Measurements from ENCODE around the gene TIMM17A. TPM values are rescaled to one million over a fixed set of nuclear protein-coding genes. Genes with fewer than 3 reads are reported as not detected.

Gene TIMM17A
- 47.1 TPM for total RNA-seq
- polyA plus RNA-seq, result 48.9 TPM
- long read RNA-seq, donor 1, partial matches to known transcripts, result 0 of 5 reads
- long read RNA-seq, donor 1, other reads (novel, unspliced or antisense), result 0 of 5 reads
- long read RNA-seq, donor 2, transcript TIMM17A-201 (6 exons, 1,659 nt), result major isoform, 28 of 33 reads
- long read RNA-seq, donor 2, partial matches to known transcripts, result 0 of 33 reads
- long read RNA-seq, donor 2, other reads (novel, unspliced or antisense), result 0 of 33 reads
- long read RNA-seq, donor 3, transcript TIMM17A-201 (6 exons, 1,659 nt), result major isoform, 41 of 51 reads
- long read RNA-seq, donor 3, partial matches to known transcripts, result 7 of 51 reads
- long read RNA-seq, donor 3, other reads (novel, unspliced or antisense), result 0 of 51 reads
- long read RNA-seq, donor 4, transcript TIMM17A-201 (6 exons, 1,659 nt), result major isoform, 11 of 12 reads
- long read RNA-seq, donor 4, partial matches to known transcripts, result 0 of 12 reads
- long read RNA-seq, donor 4, other reads (novel, unspliced or antisense), result 0 of 12 reads
- long read RNA-seq, donor 5, transcript TIMM17A-203 (3 exons, 2,523 nt), result minor isoform, 7 of 57 reads
- long read RNA-seq, donor 5, transcript TIMM17A-201 (6 exons, 1,659 nt), result major isoform, 42 of 57 reads
- long read RNA-seq, donor 5, partial matches to known transcripts, result 6 of 57 reads
- long read RNA-seq, donor 5, other reads (novel, unspliced or antisense), result 0 of 57 reads
- long read RNA-seq, donor 6, transcript TIMM17A-201 (6 exons, 1,659 nt), result major isoform, 32 of 43 reads
- long read RNA-seq, donor 6, partial matches to known transcripts, result 9 of 43 reads
- long read RNA-seq, donor 6, other reads (novel, unspliced or antisense), result 0 of 43 reads
- long read RNA-seq, donor 7, transcript TIMM17A-201 (6 exons, 1,659 nt), result major isoform, 30 of 37 reads
- long read RNA-seq, donor 7, partial matches to known transcripts, result 7 of 37 reads
- long read RNA-seq, donor 7, other reads (novel, unspliced or antisense), result 0 of 37 reads
- long read RNA-seq, donor 8, transcript TIMM17A-201 (6 exons, 1,659 nt), result major isoform, 14 of 15 reads
- long read RNA-seq, donor 8, partial matches to known transcripts, result 0 of 15 reads
- long read RNA-seq, donor 8, other reads (novel, unspliced or antisense), result 0 of 15 reads
- long read RNA-seq, donor 9, transcript TIMM17A-201 (6 exons, 1,659 nt), result major isoform, 19 of 21 reads
- long read RNA-seq, donor 9, partial matches to known transcripts, result 0 of 21 reads
- long read RNA-seq, donor 9, other reads (novel, unspliced or antisense), result 0 of 21 reads
- long read RNA-seq, donor 10, transcript TIMM17A-201 (6 exons, 1,659 nt), result major isoform, 18 of 26 reads
- long read RNA-seq, donor 10, partial matches to known transcripts, result 8 of 26 reads
- long read RNA-seq, donor 10, other reads (novel, unspliced or antisense), result 0 of 26 reads

DNA sequence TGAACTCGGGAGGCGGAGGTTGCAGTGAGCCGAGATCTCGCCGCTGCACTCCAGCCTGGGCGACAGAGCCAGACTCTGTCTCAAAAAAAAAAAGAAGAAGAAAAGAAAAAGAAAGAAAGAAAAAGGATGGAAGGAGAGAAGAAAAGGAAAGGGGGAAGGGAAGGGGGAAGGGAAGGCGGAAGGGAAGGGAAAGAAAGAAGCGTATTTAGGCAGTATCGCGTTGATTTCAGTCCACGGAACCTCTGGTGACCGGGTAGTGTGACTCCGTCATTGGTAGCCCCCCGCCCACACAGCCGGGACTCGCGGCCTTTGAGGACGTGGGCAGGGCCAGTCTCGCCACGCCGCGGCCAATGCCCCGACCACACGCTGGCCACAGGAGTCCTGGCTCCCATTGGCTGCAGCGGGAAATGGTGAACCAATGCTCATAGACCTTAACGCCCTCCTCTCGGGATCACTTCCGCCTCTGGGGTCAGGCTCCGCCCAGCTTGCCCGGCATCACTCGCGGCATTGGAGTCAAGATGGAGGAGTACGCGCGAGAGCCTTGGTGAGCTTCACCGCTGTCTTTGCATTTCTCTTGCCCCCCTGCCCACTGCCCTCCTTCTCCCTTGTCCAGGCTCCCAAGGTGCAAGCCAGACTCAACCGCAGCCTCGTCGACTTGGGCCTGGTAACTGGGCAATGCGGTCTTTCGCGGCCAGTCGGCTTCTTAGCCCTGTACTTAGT is at the start of gene TIMM17A:
TSS of gene TIMM17A (plus strand) at position 495 of the 720 bp plus-strand sequence. CDS start at position 519, 24 bp downstream.
- peaks cover 10 to 19% of the 10 kb centered on the region in 2 donors for H3K36me3 ChIP-seq (ENCODE audit: control insufficient read depth in 2 of 2, insufficient read depth in 2 of 2, low read length in 1 of 2)
- DNase-seq (ENCODE audit: low read depth in 6 of 9, low spot score in 9 of 9), result peak; percentile 80 to 97 (median 87)
- WGBS, result 1% methylated on average over 43 of the region's 43 CpGs
- H3K4me3 ChIP-seq (ENCODE audit: low read length in 2 of 2), result peak within 1 kb of the TSS; percentile 66 to 100
- H3K27me3 ChIP-seq (ENCODE audit: control insufficient read depth in 2 of 2, insufficient read depth in 1 of 2, low read length in 1 of 2), result peaks cover 0 to 2% of the 10 kb centered on the region in 2 donors
- no peaks in the 10 kb centered on the region for H3K9me3 ChIP-seq (ENCODE audit: control insufficient read depth in 2 of 2, insufficient read depth in 1 of 2, low read length in 1 of 2)
- peaks cover 0 to 3% of the 10 kb centered on the region in 2 donors for H3K4me1 ChIP-seq (ENCODE audit: control insufficient read depth in 2 of 2, insufficient read depth in 2 of 2, low read length in 2 of 2)
- H3K27ac ChIP-seq (ENCODE audit: low read depth in 1 of 2, low read length in 1 of 2), result peak within 1 kb of the TSS; percentile 69 to 81

DNA sequence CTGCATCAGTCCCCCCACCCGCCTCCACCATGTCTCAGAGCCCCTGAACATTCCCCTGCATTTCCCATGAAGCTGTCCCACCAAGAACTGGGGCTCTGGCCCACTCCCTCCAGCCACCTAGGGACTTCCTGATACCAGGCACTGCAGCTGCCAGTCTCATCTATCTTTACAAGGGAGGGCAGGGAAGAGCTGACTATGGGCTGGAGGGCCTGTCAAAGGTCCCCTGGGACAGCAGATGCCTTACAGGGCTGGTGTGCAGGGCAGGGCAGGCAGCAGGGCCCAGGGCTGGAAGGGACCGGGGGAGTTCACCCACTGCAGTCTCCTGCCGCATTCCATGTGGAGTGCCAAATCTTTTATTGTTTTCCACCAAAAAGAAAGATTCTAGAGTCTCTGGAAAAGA is 49.0 kb upstream of the TIMM17A start:
- Histone ChIP-seq H3K4me1 (ENCODE audit: control insufficient read depth in 2 of 2, insufficient read depth in 2 of 2, low read length in 2 of 2) (no peaks in the 10 kb centered on the region), H3K4me3 (ENCODE audit: low read length in 2 of 2) (no peak overlapping the region), H3K27ac (ENCODE audit: low read depth in 1 of 2, low read length in 1 of 2) (no peak overlapping the region), H3K27me3 (ENCODE audit: control insufficient read depth in 2 of 2, insufficient read depth in 1 of 2, low read length in 1 of 2) (peaks cover 0 to 7% of the 10 kb centered on the region in 2 donors), H3K36me3 (ENCODE audit: control insufficient read depth in 2 of 2, insufficient read depth in 2 of 2, low read length in 1 of 2) (no peaks in the 10 kb centered on the region), H3K9me3 (ENCODE audit: control insufficient read depth in 2 of 2, insufficient read depth in 1 of 2, low read length in 1 of 2) (no peaks in the 10 kb centered on the region)
- WGBS, result 97% methylated on average over 3 of the region's 3 CpGs
- no peak for DNase-seq (ENCODE audit: low read depth in 6 of 9, low spot score in 9 of 9)

DNA sequence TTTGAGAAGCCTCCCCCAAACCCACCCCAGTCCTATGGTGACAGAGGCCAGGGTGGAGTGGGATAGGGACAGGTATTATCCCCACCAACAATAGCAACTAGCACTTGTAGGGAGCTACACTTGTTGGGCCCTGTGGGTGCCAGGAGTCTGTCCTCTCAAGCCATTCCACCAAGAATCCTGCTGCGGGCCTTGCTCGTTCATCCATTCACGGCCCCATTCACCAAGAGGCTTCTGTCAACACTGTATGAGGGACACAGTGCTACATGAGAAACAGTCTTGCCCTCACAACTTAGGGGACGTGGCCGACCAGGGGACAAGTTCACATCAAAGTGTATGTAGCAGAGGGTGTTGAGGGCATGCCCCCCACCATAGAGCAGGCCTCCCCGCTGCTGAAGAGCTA is 47.7 kb upstream of the TIMM17A start:
- H3K27ac ChIP-seq (ENCODE audit: low read depth in 1 of 2, low read length in 1 of 2), result no peak overlapping the region
- no peak overlapping the region for H3K4me3 ChIP-seq (ENCODE audit: low read length in 2 of 2)
- DNase-seq (ENCODE audit: low read depth in 6 of 9, low spot score in 9 of 9), result no peak
- H3K27me3 ChIP-seq (ENCODE audit: control insufficient read depth in 2 of 2, insufficient read depth in 1 of 2, low read length in 1 of 2), result peaks cover 0 to 7% of the 10 kb centered on the region in 2 donors
- H3K9me3 ChIP-seq (ENCODE audit: control insufficient read depth in 2 of 2, insufficient read depth in 1 of 2, low read length in 1 of 2), result no peaks in the 10 kb centered on the region
- H3K36me3 ChIP-seq (ENCODE audit: control insufficient read depth in 2 of 2, insufficient read depth in 2 of 2, low read length in 1 of 2), result no peaks in the 10 kb centered on the region
- 96% methylated on average over 6 of the region's 6 CpGs for WGBS
- no peaks in the 10 kb centered on the region for H3K4me1 ChIP-seq (ENCODE audit: control insufficient read depth in 2 of 2, insufficient read depth in 2 of 2, low read length in 2 of 2)

DNA sequence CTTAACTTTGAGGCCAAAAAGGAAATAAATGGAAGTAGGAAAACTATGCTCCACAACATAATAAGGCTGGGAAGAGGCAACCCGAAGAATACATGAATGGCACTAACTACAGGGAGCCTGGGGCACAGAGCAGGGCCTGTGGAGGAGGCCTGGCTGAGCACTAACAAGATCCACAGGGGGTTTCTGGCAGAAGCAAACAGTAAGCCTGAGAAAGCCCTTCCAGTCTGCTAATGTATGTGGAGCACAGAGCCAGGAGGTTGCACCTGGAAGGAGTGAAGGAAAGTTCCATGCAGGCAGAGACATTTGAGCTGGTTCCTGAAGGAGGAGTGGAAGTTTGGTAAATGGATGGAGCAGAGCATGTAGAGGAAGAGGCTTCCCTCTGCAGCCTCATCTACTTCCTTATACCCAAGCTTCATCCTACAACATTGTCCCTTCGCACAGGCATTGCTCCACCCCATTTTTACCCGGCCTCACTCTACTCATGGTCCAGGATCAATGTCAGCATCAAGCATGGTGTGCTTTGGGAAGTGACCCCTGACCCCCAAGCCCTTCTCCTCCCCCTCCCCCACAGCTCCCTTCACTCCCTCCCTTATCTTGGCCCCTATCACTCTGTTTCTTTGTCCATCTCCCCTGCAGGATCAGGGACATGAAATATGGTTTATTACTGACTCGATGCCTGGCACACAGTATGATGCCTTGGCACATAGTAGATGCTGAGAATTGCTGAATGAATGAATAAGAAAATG is 43.3 kb upstream of the TIMM17A start:
- WGBS, result 90% methylated on average over 4 of the region's 4 CpGs
- H3K27ac ChIP-seq (ENCODE audit: low read depth in 1 of 2, low read length in 1 of 2), result no peak overlapping the region
- no peaks in the 10 kb centered on the region for H3K4me1 ChIP-seq (ENCODE audit: control insufficient read depth in 2 of 2, insufficient read depth in 2 of 2, low read length in 2 of 2)

DNA sequence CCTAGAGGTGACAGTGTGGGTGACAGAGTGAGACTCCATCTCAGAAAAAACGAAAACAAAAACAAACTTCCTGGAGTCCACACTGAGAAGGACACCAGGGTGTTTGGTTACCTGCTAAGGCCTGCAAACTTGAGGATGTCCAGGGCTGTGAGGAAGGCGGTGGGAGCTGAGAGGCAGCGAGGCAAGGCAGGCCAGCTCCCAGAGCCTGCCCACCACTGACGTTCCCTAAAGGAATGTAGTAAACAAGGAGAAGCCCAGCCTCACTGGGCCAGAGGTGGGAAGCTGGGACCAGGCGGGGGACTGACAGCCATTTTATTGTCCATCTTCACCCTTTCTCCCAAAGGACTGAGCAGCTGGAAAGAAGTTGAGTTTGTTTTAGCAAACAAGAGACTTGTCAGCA is 42.5 kb upstream of the TIMM17A start:
- Histone ChIP-seq H3K27me3 (ENCODE audit: control insufficient read depth in 2 of 2, insufficient read depth in 1 of 2, low read length in 1 of 2) (peaks cover 0 to 8% of the 10 kb centered on the region in 2 donors), H3K9me3 (ENCODE audit: control insufficient read depth in 2 of 2, insufficient read depth in 1 of 2, low read length in 1 of 2) (no peaks in the 10 kb centered on the region), H3K27ac (ENCODE audit: low read depth in 1 of 2, low read length in 1 of 2) (no peak overlapping the region), H3K4me1 (ENCODE audit: control insufficient read depth in 2 of 2, insufficient read depth in 2 of 2, low read length in 2 of 2) (no peaks in the 10 kb centered on the region), H3K4me3 (ENCODE audit: low read length in 2 of 2) (no peak overlapping the region), H3K36me3 (ENCODE audit: control insufficient read depth in 2 of 2, insufficient read depth in 2 of 2, low read length in 1 of 2) (no peaks in the 10 kb centered on the region)
- no peak for DNase-seq (ENCODE audit: low read depth in 6 of 9, low spot score in 9 of 9)
- 95% methylated on average over 5 of the region's 5 CpGs for WGBS

More for the DNA sequence above, 43.3 kb upstream of the TIMM17A start:
- no peak for DNase-seq (ENCODE audit: low read depth in 6 of 9, low spot score in 9 of 9)
- no peaks in the 10 kb centered on the region for H3K36me3 ChIP-seq (ENCODE audit: control insufficient read depth in 2 of 2, insufficient read depth in 2 of 2, low read length in 1 of 2)
- H3K9me3 ChIP-seq (ENCODE audit: control insufficient read depth in 2 of 2, insufficient read depth in 1 of 2, low read length in 1 of 2), result no peaks in the 10 kb centered on the region
- H3K27me3 ChIP-seq (ENCODE audit: control insufficient read depth in 2 of 2, insufficient read depth in 1 of 2, low read length in 1 of 2), result peaks cover 0 to 8% of the 10 kb centered on the region in 2 donors
- H3K4me3 ChIP-seq (ENCODE audit: low read length in 2 of 2), result no peak overlapping the region

DNA sequence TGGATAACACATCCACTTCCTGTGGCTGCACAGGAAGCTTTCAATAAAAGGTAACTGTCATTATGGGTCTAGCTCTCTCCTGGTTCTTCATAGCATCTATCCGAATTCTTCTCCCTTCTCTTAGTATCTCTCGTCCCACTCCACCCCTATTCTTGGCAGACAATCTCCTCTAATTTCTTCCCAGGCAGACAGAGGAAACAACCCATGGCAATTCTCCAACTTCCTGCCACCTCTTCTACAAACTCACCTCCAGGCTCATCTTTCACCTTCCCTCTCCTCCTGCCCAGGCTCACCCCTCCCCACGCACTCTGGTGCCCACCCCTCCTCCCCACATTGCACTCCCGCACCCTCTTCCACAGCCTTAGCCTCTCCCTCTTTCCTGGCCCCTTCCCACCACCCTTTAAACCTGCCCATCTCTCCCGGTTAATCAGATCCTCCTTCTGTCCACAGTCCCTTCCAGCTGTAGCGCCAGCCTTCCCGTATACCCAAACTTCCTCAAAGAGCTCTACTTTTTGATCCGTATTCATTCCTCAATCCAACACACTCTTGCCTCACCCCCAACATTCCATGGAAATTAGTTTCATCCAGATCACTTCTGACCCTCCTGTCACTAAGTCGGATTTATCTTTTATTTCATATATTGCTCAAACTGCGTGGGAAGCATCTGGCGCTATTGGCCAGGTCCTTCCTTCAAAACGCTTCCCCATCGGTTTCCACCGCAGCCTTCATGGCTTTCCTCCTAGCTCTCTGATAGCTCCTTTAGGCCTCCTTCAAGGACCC is 40.7 kb upstream of the TIMM17A start:
- no peak for DNase-seq (ENCODE audit: low read depth in 6 of 9, low spot score in 9 of 9)
- Histone ChIP-seq H3K27ac (ENCODE audit: low read depth in 1 of 2, low read length in 1 of 2) (no peak overlapping the region), H3K4me3 (ENCODE audit: low read length in 2 of 2) (no peak overlapping the region), H3K27me3 (ENCODE audit: control insufficient read depth in 2 of 2, insufficient read depth in 1 of 2, low read length in 1 of 2) (peaks cover 0 to 9% of the 10 kb centered on the region in 2 donors), H3K4me1 (ENCODE audit: control insufficient read depth in 2 of 2, insufficient read depth in 2 of 2, low read length in 2 of 2) (no peaks in the 10 kb centered on the region), H3K36me3 (ENCODE audit: control insufficient read depth in 2 of 2, insufficient read depth in 2 of 2, low read length in 1 of 2) (no peaks in the 10 kb centered on the region), H3K9me3 (ENCODE audit: control insufficient read depth in 2 of 2, insufficient read depth in 1 of 2, low read length in 1 of 2) (no peaks in the 10 kb centered on the region)
- 86% methylated on average over 14 of the region's 14 CpGs for WGBS

DNA sequence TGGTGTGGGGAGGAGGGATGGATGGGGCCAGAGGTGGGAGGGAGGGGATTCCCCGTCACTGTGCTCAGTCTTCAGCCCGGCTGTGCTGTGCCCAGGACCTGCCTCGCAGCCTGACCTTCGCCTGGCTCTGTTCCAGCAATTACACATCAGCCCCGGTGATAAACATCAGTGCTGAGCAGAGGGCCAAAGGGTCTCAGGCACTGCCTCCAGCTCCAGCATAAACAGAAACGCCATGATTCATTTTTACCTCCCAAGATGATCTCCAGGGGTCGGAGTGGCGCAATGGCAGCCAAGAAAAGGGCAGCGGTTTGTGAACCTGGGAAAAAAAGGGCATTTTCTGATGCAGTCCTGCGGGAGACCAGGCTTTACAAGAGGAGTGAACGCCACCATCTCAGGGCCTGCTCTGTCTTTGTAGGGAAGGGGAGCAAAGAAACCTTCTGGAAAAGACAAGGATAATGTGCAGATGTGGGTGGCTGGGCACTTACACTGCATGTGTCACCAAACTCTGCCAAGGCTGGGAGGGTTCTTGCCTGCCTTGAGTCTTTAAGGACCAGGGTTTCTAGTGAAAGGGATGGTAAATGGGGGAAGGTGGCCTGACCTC is 38.6 kb upstream of the TIMM17A start:
- Histone ChIP-seq H3K27me3 (ENCODE audit: control insufficient read depth in 2 of 2, insufficient read depth in 1 of 2, low read length in 1 of 2) (peaks cover 0 to 9% of the 10 kb centered on the region in 2 donors), H3K27ac (ENCODE audit: low read depth in 1 of 2, low read length in 1 of 2) (no peak overlapping the region), H3K9me3 (ENCODE audit: control insufficient read depth in 2 of 2, insufficient read depth in 1 of 2, low read length in 1 of 2) (no peaks in the 10 kb centered on the region), H3K4me3 (ENCODE audit: low read length in 2 of 2) (no peak overlapping the region), H3K4me1 (ENCODE audit: control insufficient read depth in 2 of 2, insufficient read depth in 2 of 2, low read length in 2 of 2) (no peaks in the 10 kb centered on the region), H3K36me3 (ENCODE audit: control insufficient read depth in 2 of 2, insufficient read depth in 2 of 2, low read length in 1 of 2) (no peaks in the 10 kb centered on the region)
- DNase-seq (ENCODE audit: low read depth in 6 of 9, low spot score in 9 of 9), result no peak
- 58% methylated on average over 11 of the region's 11 CpGs for WGBS

All from thymus (tissue), 14 donors.